GM10266 (cell line): ENCODE measurements around the gene PLOD3.
"Not testable (repeated sequence)": the region's sequence is repeated elsewhere in the genome, so short reads cannot be mapped to it uniquely, and the experiment has no call there.

ENCODE experiments used
- DNase-seq: peaks from one replicate; pipeline ENCODE4 v3.0.0; 2012; ENCODE audit errors: extremely low spot score
- CTCF ChIP-seq: IDR thresholded peaks from 2 replicates; pipeline ENCODE4 v1.5.1; 2012; ENCODE audit warnings: mild to moderate bottlenecking, low read depth; ENCODE audit not compliant: control insufficient read depth, insufficient read depth; ENCODE audit errors: missing control alignments

PLOD3 gene

GRCh38 chr7:101217388-101218235 is at the start of gene PLOD3, which contains the start of gene ZNHIT1:
Gene PLOD3 (minus strand): TSS chr7:101217581. CDS start chr7:101217274, 307 bp downstream.
Gene ZNHIT1 (plus strand): TSS chr7:101218165. CDS start chr7:101218196, 31 bp downstream.
- TF ChIP-seq CTCF = peak; percentile 5
- peak; percentile 99 for DNase-seq

GRCh38 chr7:101265622-101266516 is 48.5 kb upstream of the PLOD3 start:
- DNase-seq = no peak
- TF ChIP-seq CTCF = no peak

- DNase-seq = not testable (repeated sequence)
Measured at GRCh38 chr7:101264102-101264706, 46.8 kb upstream of the PLOD3 start.

GRCh38 chr7:101258243-101258731 is 40.9 kb upstream of the PLOD3 start:
- DNase-seq = no peak
- TF ChIP-seq CTCF = no peak

GRCh38 chr7:101255796-101256195 is 38.4 kb upstream of the PLOD3 start:
- TF ChIP-seq CTCF = no peak
- DNase-seq = no peak

GRCh38 chr7:101253199-101253598 is 35.8 kb upstream of the PLOD3 start:
- not testable (repeated sequence) for DNase-seq

- no peak for TF ChIP-seq CTCF
- DNase-seq = peak; percentile 95
Measured at GRCh38 chr7:101251871-101252659, 34.7 kb upstream of the PLOD3 start.
